HL-60/S4 treated with phorbol 12-myristate 13-acetate at 8.2 ng/mL for 4 days and 3 days (cell line): ENCODE measurements around the gene DCPS.
"Not testable (repeated sequence)": the region's sequence is repeated elsewhere in the genome, so short reads cannot be mapped to it uniquely, and the experiment has no call there.

Experiments used
- in situ Hi-C: fragments of 300-500 bp; cut with MboI; formaldehyde crosslinking; loops from 2 replicates; pipeline ENCODE4 v1.15.0; 2022; ENCODE audit warnings: low sequenced_read_pairs

Gene DCPS

DNA sequence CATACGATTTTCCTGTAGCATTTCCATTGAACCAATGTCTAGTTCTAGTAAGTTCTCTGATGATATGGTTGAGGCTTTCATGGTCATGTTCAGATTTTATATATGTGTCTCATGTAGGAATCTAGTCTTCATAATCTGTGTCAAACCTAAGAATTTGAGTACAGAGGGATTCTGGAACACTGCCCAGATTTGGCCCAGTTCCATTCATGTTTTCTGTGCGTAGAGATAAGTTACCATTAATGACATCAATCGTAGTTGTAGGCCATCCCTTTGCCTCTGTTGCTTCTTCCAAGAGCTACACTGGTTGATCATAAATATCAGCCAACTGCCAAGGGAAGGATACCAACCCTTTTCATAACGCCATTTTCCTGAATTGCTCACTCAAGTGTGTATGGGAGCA is 74.9 kb downstream of the DCPS start:
- in situ Hi-C loops: no loop called here

DNA sequence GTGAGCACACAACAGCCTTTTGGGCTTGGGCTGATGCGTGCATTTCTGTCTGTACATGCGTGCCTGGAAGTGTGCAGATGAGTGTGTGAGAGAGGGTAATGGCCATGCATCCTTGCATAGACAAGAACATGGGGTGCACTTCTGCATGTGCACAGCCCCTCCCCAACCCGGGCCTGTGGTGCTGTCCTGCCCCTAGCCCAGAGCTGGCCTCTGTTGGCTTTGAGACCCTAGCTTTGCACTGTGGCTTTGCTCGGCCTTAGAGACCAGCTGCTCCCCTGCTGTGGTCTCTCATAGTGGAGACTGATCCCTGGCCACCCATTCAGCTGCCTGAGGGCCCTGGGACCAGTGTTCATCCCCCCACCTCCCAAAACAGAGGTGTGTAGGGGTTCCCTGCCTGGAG is 77.0 kb downstream of the DCPS start:
- in situ Hi-C loops: no loop called here

DNA sequence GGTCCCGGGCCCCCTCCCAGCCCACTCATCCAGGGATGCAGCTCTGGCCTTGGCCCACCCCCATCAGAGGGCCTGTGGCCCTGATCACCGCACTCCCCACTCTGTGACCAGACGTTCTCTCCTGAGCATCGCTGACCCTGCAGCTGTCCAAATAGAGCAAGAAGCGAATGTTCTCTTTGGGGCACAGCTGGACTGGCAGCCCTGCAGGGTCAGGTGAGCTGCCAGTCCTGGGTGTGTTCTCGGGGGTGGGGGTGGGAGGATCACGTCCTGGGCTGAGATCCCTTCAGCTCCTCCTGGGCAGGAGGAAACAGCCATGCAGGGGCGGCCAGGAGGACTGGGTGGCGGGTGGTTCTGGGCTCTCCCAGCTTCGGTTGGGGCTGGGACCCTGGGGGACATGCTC is 78.1 kb downstream of the DCPS start:
- in situ Hi-C loops: not testable (repeated sequence)

DNA sequence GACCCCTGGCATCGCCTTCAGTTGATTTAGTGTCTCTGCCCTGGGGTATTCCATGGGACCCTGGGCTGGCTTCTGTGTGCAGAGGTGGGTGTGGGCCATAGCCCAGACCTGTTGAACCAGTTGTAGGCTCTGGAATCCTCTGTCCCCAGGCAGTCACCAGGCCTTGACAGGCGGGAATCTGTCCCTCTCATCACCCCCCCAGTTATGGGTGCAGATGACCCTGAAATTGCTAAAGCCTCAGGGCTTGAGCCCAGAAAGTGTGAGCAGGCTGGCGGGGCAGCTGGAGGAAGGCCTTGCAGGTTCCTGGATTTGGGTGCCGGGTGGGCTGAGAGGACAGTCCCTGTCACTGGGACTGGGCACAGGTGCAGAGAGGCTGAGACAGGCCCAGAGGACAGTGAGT is 78.8 kb downstream of the DCPS start:
- in situ Hi-C loops: not testable (repeated sequence)

DNA sequence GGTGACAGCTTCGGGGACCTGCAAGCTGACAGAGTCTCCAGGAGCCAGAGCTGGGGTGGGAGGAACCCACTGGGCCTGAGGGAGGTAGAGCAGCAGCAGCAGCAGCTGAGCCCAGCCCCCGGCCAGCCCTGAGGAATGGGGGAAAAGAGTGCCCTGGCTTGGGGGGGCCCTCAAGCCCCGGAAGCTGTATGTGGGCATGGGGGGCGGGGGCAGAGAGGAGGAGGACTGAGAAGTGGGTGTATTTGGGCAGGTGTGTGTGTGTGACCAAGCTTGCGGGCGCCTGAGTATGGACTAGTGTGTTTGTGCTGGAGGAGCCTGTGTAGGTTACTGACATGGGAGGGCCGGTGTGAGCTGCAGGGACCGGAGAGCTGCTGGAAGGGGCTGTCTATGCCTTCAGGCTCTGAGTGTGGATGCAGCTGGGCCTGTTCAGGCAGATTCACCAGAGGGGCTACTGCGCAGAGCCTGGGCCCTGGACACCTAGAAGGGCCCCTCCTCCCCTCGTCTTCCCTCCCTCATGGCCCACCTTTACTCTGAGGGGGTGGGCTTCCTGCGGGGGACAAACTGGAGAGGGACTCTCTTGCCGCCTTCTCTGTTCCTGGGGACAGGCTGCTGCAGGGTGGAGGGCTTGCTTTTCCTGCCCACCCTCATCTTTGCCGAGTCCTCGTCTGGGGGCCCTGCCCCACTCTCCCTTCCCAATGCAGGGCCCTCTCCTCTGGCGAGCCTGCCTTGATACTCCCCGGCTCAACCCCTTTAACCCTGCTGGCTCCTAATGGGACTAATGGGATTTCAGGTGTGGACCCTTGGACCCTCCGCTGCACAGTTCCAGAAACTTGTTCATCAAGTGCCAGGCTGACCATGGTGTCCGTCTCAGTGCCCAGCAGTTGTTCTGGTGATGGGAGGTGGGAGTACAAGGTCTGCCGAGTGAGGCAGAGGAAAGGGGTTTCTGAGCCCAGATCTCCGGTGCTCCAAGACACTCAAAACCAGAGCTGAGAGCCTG is 79.8 kb downstream of the DCPS start:
- in situ Hi-C loops: no loop called here

DNA sequence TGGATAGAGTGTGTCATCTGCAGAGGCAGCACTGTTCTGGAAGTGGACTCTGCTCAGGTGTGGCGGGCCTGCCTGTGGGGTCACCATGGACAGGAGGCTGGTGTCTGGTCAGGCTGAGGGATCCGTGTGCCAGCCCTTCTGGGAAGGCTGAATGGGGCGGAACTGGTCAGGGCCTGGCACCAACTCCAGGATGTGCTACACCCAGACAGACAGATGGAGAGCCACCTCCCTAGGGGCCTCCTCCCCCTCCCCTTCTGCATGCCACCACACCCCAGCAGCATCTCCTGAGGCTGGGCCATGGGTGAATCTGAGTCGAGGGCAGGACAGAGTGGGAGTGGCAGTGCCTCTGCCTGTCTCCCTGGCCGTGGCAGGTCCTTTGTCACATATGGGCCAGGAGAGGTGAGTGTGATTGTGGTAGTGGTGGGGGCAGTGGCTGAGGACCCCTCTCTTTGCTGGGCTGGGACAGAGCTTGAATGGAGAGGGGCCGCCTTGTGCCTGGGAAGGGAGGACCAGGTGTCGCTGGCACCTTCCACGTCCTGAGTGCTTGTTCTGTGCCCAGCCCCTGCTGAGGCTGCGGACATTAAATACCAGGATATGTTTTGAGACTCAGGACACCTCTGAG is 80.7 kb downstream of the DCPS start:
- in situ Hi-C loops: no loop called here

DNA sequence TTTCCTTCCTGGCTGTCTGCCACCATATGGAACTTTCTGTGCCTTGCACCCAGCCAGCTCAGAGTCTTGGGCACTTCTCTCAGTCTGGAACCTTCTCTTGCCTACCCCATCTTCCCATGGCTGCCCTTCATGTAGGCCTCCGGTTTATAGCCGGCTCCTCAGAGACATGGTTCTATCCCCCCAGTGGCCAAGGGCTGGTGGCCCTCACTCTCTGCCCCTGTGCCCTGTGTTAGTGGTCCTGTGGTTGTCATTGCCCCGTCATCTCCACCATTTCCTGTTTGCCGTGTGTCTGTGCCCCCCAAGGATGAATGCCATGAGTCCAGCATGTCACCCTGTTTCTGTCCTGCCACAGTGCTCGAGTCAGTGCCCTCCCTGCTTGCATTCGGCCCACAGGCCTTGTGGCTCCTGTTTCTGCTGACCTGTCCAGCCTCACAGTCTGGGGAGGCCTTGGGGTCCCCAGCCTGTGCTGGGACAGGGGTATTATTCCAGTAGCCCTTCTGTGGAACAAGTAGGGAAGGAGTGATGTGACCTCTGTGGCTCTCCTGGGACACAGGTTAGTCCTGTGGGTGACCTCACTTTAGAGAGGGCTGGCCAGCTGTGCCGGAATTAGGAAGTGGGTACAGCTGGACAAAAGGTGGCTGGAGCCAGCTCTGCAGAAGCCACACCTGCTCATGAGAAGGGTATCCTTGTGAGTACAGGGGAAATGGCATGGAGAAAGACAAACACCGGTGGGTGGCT is 82.3 kb downstream of the DCPS start:
- in situ Hi-C loops: no loop called here

DNA sequence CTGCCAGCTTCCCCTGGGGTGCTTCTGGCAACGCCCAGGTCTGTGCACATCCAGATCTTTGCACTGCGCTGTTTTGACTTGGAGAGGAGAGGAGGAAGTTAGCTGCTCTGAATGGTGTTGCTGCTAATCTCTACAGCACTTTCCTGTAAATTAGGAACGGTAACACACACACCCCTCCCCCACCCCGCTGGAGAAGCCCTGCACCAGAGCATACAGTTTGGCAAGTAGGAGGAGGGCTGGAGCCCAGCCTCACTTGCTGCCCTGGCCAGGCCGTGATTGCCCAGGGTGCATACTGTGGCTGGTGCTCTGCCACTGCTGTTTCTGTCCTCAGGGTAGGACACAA is 82.8 kb downstream of the DCPS start:
- in situ Hi-C loops: not testable (repeated sequence)

DNA sequence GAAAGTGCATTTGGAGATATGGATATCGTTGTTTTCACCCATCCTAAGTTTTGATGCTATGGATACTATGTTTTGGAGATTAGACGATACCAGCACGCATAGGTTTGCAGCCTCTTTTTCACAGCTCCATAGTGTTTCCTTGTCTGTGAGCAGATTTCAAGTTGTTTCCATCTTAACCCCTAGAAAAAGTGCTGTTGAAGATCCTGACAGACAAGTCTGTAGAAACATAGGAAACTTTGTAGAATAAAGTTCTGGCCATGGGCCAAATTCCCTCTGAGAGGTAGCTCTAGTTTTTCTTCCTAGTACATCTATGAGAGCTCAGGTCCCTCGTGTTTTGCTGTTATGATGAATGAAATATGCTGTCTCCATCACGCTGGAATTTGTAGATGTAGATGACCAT is 84.0 kb downstream of the DCPS start:
- in situ Hi-C loops: no loop called here

DNA sequence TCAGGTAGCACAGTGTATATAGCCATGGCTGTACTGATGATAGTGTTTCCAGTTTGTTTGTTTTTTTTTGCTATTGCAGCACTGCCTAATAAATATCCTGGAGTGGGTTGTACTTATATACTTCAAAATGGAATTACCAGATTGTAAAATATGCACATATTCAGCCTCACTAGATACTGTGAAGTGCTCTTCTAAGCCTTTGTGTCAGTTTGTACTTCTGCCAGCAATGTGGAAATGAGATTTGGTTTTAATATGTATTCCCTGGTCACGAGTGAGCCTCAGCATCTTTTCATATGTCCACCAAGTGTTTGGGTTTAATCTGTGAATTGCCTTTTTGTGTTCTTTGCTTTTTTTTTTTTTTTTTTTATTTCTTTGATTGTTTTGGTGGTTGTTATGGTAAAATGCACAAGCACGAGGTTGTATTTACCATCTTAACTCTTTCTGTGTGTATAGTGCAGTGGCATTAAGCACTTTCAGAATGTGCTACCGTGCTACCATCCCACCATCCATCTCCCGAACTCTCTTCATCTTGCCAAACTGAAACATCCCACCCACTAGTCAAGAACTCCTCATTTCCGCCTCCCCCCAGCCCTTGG is 86.5 kb downstream of the DCPS start:
- in situ Hi-C loops: no loop called here

DNA sequence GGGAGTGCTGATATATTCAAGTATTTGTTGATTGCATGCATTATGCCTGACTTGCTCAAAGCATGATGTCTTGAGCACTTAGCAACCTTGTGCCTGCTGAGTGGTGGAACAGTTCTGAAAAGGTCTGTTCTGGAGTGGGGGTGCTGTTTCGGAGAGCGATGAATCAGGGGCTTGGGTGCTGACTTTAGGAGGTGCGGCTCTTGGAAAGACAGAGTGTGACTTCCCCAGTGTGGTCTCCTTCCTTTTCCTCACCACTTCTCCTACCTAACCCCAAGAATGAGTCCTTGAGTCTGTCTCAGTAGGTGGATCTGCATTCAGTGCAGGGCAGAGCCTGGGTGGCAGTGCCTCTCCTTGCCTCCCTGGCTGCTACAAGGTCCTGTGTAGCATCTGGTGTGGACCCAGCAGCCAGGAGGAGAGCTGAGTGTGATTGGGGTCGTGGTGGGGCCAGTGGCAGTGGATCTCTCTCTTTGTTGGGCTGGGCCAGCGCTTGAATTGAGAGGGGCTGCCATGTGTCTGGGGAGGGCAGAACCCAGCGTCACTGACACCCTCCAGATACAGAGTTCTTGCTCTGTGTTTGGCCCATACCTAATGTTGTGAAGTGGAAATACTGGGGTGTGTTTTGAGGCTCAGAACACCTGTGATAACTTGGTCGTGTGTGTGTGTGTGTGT is 87.6 kb downstream of the DCPS start:
- in situ Hi-C loops: no loop called here

DNA sequence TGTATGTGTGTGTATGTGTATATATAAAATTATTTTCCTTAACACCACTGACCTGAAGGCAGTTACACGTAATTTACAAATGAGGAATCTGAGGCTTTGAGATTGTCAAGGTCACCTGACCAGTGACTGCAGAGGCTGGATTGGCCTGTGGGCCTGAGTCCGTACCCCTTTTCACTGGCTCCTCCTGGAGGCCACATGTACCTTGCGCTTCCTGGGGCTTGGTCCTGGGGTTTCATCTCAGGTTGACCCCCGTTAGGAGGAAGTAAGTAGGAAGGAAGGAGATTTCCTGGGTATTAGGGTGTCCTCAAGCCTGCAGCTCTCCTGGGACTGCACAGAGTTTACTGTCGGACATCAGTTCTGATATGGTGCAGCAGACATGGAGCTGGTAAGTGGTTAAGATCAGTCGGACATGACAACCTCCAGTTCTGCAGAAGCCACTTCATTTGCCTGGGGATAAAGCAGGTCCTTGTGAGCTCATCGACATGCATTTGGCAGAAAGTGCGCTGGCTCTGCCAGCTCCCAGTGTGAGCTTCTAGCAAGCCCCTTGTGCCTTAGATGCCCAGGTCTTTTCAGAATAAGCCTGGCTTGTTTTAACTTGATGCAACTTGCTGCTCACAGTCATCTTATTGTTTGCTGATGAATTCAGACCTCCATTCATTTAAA is 88.2 kb downstream of the DCPS start:
- in situ Hi-C loops: no loop called here

DNA sequence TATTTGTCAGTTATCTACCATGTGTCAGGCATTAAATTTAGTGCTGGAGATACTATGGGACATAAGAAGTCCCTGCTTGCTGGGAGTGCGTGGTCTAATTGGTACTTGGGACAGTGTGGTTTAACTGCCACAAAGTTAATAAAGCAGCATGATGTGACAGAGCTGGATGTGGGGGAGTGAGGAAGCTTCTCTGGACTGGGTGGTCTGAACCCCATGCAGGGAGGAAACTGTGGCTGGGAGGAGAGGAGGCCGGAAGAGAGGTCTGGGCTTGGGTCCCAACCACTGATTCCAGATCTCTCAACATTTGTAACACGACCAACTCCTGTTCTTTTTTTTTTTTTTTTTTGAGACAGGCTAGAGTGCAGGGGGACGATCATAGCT is 88.8 kb downstream of the DCPS start:
- in situ Hi-C loops: no loop called here

DNA sequence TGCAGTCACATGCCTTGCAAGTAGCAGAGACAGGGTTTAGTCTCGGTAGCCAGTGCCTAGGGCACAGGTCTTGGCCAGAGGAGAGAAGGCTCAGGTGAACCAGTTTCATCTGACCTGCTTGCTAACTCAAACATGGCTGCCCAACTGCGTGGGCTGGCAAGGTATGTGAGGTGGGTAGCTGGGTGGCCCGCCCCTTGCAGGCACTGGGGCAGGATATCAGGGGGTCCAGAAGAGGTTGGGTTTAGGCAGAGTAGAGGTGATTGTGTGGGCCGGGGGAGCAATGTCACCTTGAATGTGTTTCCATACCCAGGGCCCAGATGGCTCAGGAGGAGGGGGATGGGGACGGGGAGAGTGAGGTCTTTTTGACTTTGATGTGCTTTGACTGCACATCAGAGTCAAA is 89.3 kb downstream of the DCPS start:
- in situ Hi-C loops: no loop called here

DNA sequence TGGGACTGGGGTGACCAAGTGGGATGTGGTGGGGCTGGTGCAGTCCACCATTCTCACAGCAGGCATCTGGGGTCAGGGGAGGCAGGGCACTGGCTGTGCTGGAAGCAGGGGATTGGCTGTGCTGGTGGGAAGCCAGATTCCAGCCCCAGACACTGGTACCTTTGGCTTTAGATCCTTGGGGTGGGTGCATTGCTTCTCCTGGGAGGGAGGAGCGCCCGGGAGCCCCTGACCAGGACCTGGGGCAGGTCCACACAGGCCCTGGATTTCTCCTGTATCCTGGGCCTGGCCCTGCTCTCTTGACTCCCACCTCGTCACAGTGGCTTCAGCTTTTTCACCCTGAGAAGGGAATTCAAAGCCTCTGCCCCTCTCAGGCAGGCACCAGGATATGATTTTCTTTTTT is 90.2 kb downstream of the DCPS start:
- in situ Hi-C loops: no loop called here

DNA sequence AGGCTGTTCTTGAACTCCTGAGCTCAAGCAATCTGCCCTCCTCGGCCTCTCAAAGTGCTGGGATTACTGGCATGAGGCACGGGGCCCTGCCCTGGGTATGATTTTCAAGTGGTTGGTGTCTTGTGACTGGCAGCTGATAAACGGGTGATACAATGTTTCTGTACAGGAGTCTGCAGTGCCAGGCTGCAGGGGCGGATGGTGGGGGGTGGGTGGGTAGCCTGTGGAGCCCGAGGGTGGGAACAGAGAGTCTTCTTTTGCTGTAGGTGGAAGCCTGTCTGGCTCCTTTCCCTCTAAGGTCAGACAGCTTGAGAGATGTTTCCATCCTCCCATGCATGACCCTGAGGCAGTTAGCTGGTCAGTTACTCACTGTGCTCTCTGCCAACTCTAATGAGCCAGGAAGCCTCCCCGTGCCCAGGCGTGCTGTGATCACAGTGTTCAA is 90.8 kb downstream of the DCPS start:
- in situ Hi-C loops: not testable (repeated sequence)
